H9 (cell line): ENCODE results near the gene CENPM. TPM values are rescaled to one million over a fixed set of nuclear protein-coding genes. Genes with fewer than 3 reads are reported as not detected.
A peak's percentile ranks its signal among the peaks of the same experiment; 100 is the strongest.

ENCODE experiments used
- DNase-seq: peaks from one replicate; pipeline ENCODE4 v3.0.0-alpha.2; 2017
- H2AFZ ChIP-seq: one replicate; pipeline ENCODE4 v1.6.1; 2013; ENCODE audit warnings: mild to moderate bottlenecking, low read length, control low read depth, moderate library complexity
- H2AK5ac ChIP-seq: 2 replicates; pipeline ENCODE4 v1.6.1; 2013; ENCODE audit warnings: low read length, control low read depth, mixed read lengths; ENCODE audit not compliant: insufficient read length
- H2BK120ac ChIP-seq: one replicate; pipeline ENCODE4 v1.6.1; 2013; ENCODE audit warnings: low read depth, mild to moderate bottlenecking, low read length, control low read depth, inconsistent platforms; ENCODE audit not compliant: poor library complexity, severe bottlenecking
- H2BK12ac ChIP-seq: 2 replicates; pipeline ENCODE4 v1.6.1; 2013; ENCODE audit warnings: low read length, control low read depth, mixed read lengths, low read depth; ENCODE audit not compliant: insufficient read length
- H2BK15ac ChIP-seq: 2 replicates; pipeline ENCODE4 v1.6.1; 2013; ENCODE audit warnings: low read depth, low read length, control low read depth
- H2BK20ac ChIP-seq: one replicate; pipeline ENCODE4 v1.6.1; 2013; ENCODE audit warnings: low read depth, mild to moderate bottlenecking, low read length, control low read depth, inconsistent platforms; ENCODE audit not compliant: poor library complexity, severe bottlenecking
- H2BK5ac ChIP-seq: 2 replicates; pipeline ENCODE4 v1.6.1; 2013; ENCODE audit warnings: low read length, control low read depth, mixed read lengths; ENCODE audit not compliant: insufficient read length
- H3K14ac ChIP-seq: 2 replicates; pipeline ENCODE4 v1.6.1; 2013; ENCODE audit warnings: low read length, control low read depth; ENCODE audit not compliant: insufficient read depth
- H3K18ac ChIP-seq: 2 replicates; pipeline ENCODE4 v1.6.1; 2013; ENCODE audit warnings: low read depth, mild to moderate bottlenecking, mixed read lengths, low read length, control low read depth; ENCODE audit not compliant: insufficient read length
- H3K23ac ChIP-seq: 2 replicates; pipeline ENCODE4 v1.6.1; 2013; ENCODE audit warnings: low read length, control low read depth, mixed read lengths, low read depth; ENCODE audit not compliant: insufficient read length
- H3K23me2 ChIP-seq: 2 replicates; pipeline ENCODE4 v1.6.1; 2013; ENCODE audit warnings: low read depth, mild to moderate bottlenecking, mixed read lengths, low read length, control low read depth; ENCODE audit not compliant: insufficient read length, poor library complexity, severe bottlenecking
- H3K27ac ChIP-seq: 2 replicates; pipeline ENCODE4 v1.5.1; 2013; ENCODE audit warnings: low read length, control low read depth, mixed read lengths, low read depth; ENCODE audit not compliant: insufficient read length
- H3K27me3 ChIP-seq: 2 replicates; pipeline ENCODE4 v1.6.1; 2013; ENCODE audit warnings: low read length, control low read depth, inconsistent platforms; ENCODE audit not compliant: insufficient read depth
- H3K4ac ChIP-seq: 2 replicates; pipeline ENCODE4 v1.6.1; 2013; ENCODE audit warnings: low read depth, mild to moderate bottlenecking, control low read depth, inconsistent platforms, low read length, moderate library complexity
- H3K4me1 ChIP-seq: 2 replicates; pipeline ENCODE4 v1.6.1; 2013; ENCODE audit warnings: low read length, control low read depth, inconsistent platforms; ENCODE audit not compliant: insufficient read depth
- H3K4me2 ChIP-seq: 2 replicates; pipeline ENCODE4 v1.6.1; 2013; ENCODE audit warnings: low read length, control low read depth, mixed read lengths; ENCODE audit not compliant: insufficient read length, insufficient read depth
- H3K56ac ChIP-seq: 2 replicates; pipeline ENCODE4 v1.6.1; 2013; ENCODE audit warnings: low read depth, mild to moderate bottlenecking, mixed read lengths, low read length, control low read depth; ENCODE audit not compliant: insufficient read length
- H3K79me1 ChIP-seq: 2 replicates; pipeline ENCODE4 v1.6.1; 2013; ENCODE audit warnings: low read depth, mild to moderate bottlenecking, moderate library complexity, low read length, control low read depth, inconsistent platforms; ENCODE audit not compliant: insufficient read depth, poor library complexity, severe bottlenecking
- H3K79me2 ChIP-seq: 2 replicates; pipeline ENCODE4 v1.6.1; 2013; ENCODE audit warnings: low read length, control low read depth, inconsistent platforms; ENCODE audit not compliant: insufficient read depth
- H3K9ac ChIP-seq: 2 replicates; pipeline ENCODE4 v1.6.1; 2013; ENCODE audit warnings: low read length, control low read depth, mixed read lengths; ENCODE audit not compliant: insufficient read length; ENCODE audit errors: extremely low read depth
- H3K9me3 ChIP-seq: one replicate; pipeline ENCODE4 v1.6.1; 2013; ENCODE audit warnings: low read depth, low read length, inconsistent platforms; ENCODE audit not compliant: control insufficient read depth
- H3T11ph ChIP-seq: one replicate; pipeline ENCODE4 v1.6.1; 2013; ENCODE audit warnings: mild to moderate bottlenecking, low read length, control low read depth, inconsistent platforms
- H4K20me1 ChIP-seq: one replicate; pipeline ENCODE4 v1.6.1; 2013; ENCODE audit not compliant: control insufficient read depth, insufficient read length, insufficient read depth
- H4K5ac ChIP-seq: 2 replicates; pipeline ENCODE4 v1.6.1; 2013; ENCODE audit warnings: low read depth, mild to moderate bottlenecking, mixed read lengths, low read length, control low read depth; ENCODE audit not compliant: insufficient read length
- H4K8ac ChIP-seq: replicated peaks from 2 replicates; pipeline ENCODE4 v1.6.1; 2013; ENCODE audit warnings: low read length, control low read depth, mixed read lengths, low read depth; ENCODE audit not compliant: insufficient read length
- H4K91ac ChIP-seq: 2 replicates; pipeline ENCODE4 v1.6.1; 2013; ENCODE audit warnings: low read depth, mild to moderate bottlenecking, moderate library complexity, mixed read lengths, low read length, control low read depth; ENCODE audit not compliant: insufficient read length
- H3K27ac Mint-ChIP-seq, 3 experiments: 2 replicates in 2 of 3; 3 replicates in 1 of 3; pipeline ENCODE4 v1.8.0; 2020 to 2021; ENCODE audit warnings: mixed read lengths in 3 of 3, mild to moderate bottlenecking in 1 of 3, moderate library complexity in 1 of 3
- H3K27me3 Mint-ChIP-seq: 2 replicates; pipeline ENCODE4 v1.8.0; 2021; ENCODE audit warnings: low read depth, mild to moderate bottlenecking, moderate library complexity, mixed read lengths
- H3K36me3 Mint-ChIP-seq, 3 experiments: 2 replicates in 2 of 3; 3 replicates in 1 of 3; pipeline ENCODE4 v1.8.0; 2020 to 2021; ENCODE audit warnings: low read depth in 3 of 3, mixed read lengths in 3 of 3; ENCODE audit not compliant: insufficient read depth in 1 of 3
- H3K4me1 Mint-ChIP-seq, 2 experiments: 2 replicates each; pipeline ENCODE4 v1.8.0; 2020; ENCODE audit warnings: mixed read lengths in 2 of 2
- H3K4me3 Mint-ChIP-seq, 2 experiments: 2 replicates in 1 of 2; 3 replicates in 1 of 2; pipeline ENCODE4 v1.8.0; 2020 to 2021; ENCODE audit warnings: mild to moderate bottlenecking in 2 of 2, mixed read lengths in 2 of 2, moderate library complexity in 1 of 2
- H3K9me3 Mint-ChIP-seq, 2 experiments: 2 replicates in 1 of 2; 3 replicates in 1 of 2; pipeline ENCODE4 v1.8.0; 2020; ENCODE audit warnings: mild to moderate bottlenecking in 2 of 2, mixed read lengths in 2 of 2, moderate library complexity in 1 of 2
- CTCF ChIP-seq: fragments of 200-600 bp; sonication (generic); conservative IDR thresholded peaks from 3 replicates; pipeline ENCODE4 v1.8.0; 2021; ENCODE audit warnings: antibody characterized with exemption, mild to moderate bottlenecking
- WGBS: extraction: QIAGEN DNeasy Blood & Tissue Kit; methylation state at CpG from one replicate; pipeline ENCODE4 v1.1.7; 2013; ENCODE audit warnings: missing lambda C conversion rate, low lambda C conversion rate, mixed read lengths; ENCODE audit not compliant: insufficient read length; ENCODE audit errors: extremely low coverage; 5-methylcytosine and 5-hydroxymethylcytosine counted together
- total RNA-seq: library from RNA; stranded (reverse); gene quantifications from 2 replicates; pipeline ENCODE4 v1.2.1, GENCODE V29; 2021

The CENPM gene
- total RNA-seq, 1 experiment from 2014 or later: 36.5 TPM

- H3K23me2 ChIP-seq: peaks cover 12% of the 10 kb centered on the region
- DNase-seq: no peak
- no peak overlapping the region for H2BK120ac ChIP-seq
- peaks cover 2% of the 10 kb centered on the region for H4K20me1 ChIP-seq
- no peak overlapping the region for H2BK20ac ChIP-seq
- no peak overlapping the region for H3K27ac ChIP-seq
- Mint-ChIP-seq H3K27me3 (peaks cover 79% of the 10 kb centered on the region), H3K9me3 (no peaks in the 10 kb centered on the region), H3K4me1 (peaks cover 7 to 20% of the 10 kb centered on the region in 2 experiments; a peak in 3 of 4 replicates), H3K4me3 (peak overlapping the region; percentile 41 to 62; a peak in 3 of 5 replicates), H3K36me3 (no peaks in the 10 kb centered on the region; a peak in 1 of 7 replicates), H3K27ac (no peak overlapping the region; a peak in 1 of 7 replicates)
- H3K14ac ChIP-seq: no peak overlapping the region; the same call in 1 of the 2 replicates
- H3K27me3 ChIP-seq: peaks cover 34% of the 10 kb centered on the region
- no peak overlapping the region for H2BK5ac ChIP-seq
- H3K18ac ChIP-seq: no peak overlapping the region
- no peak for TF ChIP-seq CTCF
- H4K8ac ChIP-seq: no peak overlapping the region
- H2BK12ac ChIP-seq: no peak overlapping the region
- H3T11ph ChIP-seq: no peak overlapping the region
- H3K56ac ChIP-seq: no peak overlapping the region
- peaks cover 2% of the 10 kb centered on the region; the same call in 1 of the 2 replicates for H3K4me1 ChIP-seq
- H3K79me2 ChIP-seq: no peaks in the 10 kb centered on the region
- no peak overlapping the region for H4K5ac ChIP-seq
- no peak overlapping the region for H3K23ac ChIP-seq
- no peak overlapping the region for H2AFZ ChIP-seq
- no peak overlapping the region for H3K9ac ChIP-seq
- no peak overlapping the region for H4K91ac ChIP-seq
- no peaks in the 10 kb centered on the region for H3K79me1 ChIP-seq
- H3K4me2 ChIP-seq: no peak overlapping the region
- no peak overlapping the region for H2BK15ac ChIP-seq
- H2AK5ac ChIP-seq: no peak overlapping the region
- H3K9me3 ChIP-seq: no peaks in the 10 kb centered on the region
- no CpG with 5 or more reads among the region's 23 CpGs for WGBS
- no peak overlapping the region for H3K4ac ChIP-seq
Measured at GRCh38 chr22:41917903-41918791, 28.8 kb downstream of the CENPM start.
